ENCODE measurements around the gene CYSTM1.
A peak's percentile ranks its signal among the peaks of the same experiment; 100 is the strongest.

Gene CYSTM1, protein sequence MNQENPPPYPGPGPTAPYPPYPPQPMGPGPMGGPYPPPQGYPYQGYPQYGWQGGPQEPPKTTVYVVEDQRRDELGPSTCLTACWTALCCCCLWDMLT

DNA sequence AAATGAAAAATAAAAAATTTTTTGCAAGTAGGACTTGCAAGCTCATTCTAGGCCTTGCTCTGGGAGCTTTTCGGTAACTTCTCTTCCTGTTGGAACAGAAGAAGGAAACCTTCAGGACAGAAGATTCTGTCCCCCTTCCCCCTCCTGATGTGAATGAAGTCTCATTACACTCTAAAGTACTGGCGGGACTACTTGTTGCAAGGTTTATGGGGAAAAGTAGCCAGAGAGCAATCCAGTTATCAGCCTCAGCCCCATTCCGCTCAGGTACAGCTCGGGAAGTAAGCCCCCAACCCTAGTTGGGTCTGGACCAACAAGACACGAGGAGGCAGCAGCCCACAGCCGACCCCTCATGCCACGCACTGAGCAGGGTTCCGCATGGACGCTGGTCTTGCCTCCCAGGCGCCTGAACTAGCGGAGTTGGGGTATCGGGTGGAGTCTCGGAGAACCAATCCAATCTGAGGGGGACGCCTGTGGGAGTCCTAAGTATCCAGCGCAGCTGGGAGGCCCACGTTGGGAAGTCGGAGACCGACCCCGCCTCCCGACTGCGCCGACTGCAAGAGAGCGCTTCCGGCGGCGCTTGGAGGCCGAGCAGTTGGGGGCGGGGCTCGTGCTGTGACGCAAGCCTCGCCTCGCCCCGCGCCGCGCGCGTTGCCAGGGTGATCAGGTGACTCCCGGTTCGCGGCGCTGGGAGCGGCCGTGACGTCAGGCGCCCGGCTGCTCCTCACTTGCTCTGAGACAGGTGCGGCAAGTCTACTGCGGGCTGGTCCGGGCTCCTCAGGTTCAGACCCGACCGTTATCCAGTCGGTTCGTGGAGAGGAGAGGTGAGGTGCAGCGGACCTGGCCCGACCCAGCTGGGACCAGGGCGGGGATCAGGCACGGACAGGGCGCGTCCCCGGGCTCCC is at the start of gene CYSTM1:
CYSTM1 (plus strand) TSS at position 724 of the 902 bp plus-strand sequence. CDS start 19,278 bp downstream, outside the sequence.
- DNase-seq = peak; percentile 58

DNA sequence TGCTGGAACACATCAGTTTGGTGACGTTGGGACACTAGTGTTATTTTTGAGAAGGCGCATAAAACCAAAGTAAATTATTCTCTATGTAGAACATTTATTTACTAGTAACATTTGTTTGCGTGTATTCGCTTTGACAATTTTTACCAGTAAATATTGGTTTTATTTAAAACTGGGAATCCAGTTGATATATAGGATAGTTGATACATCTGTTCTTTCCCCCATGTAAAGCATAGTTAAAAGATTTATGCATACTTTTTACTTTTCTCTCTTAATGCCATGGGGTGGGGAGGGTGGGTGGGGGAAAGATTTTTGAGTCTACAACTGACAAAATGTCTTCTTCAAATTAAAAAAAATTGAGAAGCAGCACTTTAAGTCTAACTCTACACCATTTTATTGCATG is 49.4 kb upstream of the CYSTM1 start, which contains the start of gene IGIP:
IGIP (plus strand) TSS at position 301 of the 400 bp plus-strand sequence. CDS start 2,540 bp downstream, outside the sequence.
- DNase-seq = no peak

DNA sequence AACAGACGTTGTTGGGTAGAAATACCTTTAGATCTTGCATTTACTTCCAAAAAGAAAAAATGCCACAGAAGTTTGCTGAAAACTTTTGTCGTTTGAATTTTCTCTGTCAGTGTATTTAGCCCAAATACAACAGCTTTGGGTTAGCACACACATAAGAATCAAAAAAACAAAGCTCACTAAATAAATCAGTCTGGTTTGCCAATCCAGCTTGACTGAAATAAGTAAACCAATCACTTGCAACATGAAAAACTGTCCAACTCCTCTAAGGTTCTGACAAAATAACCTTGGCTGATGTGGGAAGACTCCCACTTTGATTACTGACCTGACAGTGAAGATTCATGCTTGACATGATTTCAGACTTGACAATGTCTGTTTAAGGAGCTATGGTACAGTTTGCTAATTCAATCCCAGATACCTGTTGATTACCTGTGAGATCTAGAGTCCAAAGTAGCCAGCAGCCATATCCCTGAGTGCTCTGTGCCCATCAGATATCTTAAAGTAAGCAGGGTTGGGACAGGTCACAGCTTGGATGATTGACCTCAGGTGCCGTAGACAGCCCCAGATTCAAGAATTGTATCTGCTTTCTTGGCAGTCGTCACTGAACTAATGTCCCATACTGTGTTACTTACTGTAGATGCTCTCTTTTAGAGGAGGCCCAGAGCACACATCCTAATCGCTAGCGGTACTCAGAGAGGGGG is 48.5 kb upstream of the CYSTM1 start:
- no peak for DNase-seq

DNA sequence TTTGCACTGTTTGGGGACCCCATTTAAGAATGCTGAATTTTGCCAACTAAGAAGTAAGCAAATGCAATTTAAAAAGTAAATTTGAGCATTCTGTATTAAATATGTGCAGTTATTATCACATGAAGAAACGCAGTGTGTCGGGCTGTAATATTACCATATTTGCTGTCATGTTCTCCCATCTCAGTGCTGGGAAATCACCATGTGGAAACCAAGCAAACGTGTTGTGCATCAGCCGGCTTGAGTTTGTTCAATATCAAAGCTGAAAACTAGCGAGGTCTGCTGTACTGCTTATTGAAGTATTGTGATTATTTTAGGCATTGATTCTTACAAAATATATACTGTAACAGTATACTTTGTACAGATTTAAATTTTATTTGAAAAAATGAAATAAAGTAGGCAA is 46.6 kb upstream of the CYSTM1 start:
- no peak for DNase-seq

DNA sequence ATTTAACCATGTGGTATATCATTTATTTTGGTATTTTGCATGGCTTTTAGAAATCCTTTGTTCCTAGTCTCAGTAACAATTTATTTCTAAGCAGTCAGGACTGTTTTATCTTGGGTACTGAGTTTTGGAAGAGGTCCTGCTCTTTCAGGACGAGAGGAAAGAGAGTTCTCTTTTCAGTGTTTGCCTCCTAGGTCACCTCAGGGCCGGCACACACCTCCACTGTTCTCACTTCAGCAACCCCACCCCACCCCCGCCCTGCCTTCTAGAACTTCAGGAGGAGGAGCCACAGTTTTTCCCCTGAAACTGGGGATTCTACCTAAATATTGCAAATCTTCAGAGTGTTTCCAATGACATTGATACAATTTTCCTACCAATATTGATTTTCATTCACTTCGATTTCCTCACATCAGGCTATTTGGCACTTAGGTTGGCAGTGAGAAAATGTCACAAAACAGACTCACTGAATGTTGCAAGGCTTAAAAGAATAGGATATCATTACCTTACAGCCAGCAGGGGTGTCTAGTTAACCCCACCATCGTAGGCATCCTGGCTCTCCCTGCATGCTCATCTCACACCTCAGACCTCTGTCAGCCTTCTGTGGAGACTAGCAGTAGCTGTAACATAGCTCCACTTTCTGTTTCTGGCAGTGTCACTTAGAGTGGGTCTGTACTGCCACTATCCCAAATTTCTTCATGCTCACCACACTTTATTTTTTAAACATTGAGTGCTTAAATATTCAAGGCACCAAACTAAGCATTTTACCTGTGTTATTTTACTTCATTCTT is 43.8 kb upstream of the CYSTM1 start:
- DNase-seq = no peak

DNA sequence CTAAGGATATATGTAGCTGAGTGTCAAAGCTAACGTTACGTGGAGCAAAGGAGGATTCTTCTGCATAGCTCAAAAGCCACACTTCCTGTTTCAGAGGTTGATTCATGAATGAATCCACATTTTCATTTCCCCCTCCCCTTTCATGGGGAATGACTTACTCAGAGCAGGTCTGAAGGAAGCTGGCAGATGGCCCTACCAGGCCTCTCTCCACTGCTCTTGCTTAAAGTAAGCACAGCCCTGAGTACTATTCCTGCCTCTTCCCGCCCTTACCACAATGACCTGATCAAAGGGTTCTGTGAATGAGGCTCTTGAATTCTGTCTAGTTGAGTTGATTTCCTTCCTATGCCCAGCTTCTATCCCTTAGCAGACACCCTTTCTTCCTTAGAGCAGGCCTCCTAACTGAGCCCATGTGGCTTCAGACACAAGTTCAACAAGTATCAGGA is 43.0 kb upstream of the CYSTM1 start:
- DNase-seq = no peak

DNA sequence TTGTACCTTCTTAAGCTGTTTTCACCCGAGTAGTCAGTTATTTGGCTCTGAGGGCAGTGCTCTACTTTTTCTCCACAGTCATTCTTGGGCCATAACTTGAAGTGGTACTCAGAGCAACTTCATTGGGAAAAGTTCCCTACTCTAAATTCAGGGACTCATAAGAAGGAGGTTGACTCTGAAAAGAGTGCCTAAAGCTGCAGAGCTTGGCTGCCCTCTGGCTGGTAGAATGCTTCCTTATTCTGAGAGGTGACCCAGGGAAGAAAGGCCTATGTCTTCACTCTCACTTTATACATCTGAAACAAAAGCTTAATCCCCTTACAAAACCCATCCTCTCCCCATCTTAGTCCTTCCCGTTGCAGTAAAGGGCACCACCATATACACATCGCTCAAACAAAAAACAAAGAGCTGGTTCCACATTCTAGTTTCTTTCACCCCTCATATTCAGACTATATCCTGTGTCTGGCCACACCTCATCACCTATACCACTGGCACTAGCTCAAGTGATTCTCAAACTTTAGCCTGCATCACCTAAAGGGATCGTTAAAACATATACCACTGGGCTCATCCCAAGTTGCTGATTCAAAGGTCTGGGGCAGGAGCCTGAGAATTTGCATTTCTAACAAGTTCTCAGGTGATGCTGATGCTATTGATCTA is 41.3 kb upstream of the CYSTM1 start:
- DNase-seq = no peak

DNA sequence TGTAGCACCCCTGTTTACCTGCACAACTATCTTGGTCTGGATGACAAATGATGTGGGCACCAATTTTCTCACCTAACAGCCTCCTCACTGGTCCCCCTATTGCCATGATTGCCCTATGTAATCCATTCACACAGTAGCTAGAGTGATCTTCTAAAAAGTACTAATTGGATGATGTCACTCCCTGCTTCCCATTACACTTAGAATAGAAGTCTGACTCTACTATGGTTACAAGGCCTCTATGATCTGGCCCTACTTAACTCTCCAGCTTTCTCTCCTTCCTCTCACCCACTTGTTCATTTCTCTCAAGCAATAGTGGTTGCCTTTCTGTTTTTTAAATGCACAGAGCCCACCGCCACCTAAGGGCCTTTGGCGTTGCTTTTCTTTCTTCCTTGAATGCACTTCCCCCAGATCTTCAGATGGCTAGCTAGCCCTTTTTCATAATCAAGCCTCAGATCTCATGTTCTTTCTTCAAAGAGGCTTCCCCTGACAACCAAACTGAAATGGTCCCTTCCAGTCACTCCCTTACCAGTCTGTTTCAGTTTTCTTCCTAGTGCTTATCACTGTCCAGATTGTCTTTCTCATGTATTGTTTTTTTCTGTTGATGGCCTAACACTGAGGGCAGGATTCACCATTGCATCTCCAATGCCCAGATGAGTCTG is 40.6 kb upstream of the CYSTM1 start:
- no peak for DNase-seq

DNA sequence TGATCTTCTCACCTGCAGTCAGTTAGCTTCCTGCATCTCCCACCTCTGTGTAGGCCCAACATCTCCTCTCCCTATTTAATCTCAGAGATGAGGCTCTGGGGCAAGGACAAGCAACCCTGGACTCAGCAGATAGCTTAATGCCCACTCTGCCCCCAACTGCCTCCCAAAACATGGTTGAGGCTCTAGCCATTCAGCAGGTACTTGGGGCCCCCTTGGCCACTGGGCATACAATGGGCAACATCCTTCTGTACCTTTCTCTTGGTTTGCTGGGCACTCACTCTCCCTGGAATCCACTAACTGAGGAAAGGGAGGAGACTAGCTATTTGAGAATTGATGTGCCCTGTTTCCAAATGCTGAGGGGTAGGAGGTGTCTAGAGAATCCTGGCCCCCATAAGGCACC is 39.9 kb upstream of the CYSTM1 start:
- no peak for DNase-seq

DNA sequence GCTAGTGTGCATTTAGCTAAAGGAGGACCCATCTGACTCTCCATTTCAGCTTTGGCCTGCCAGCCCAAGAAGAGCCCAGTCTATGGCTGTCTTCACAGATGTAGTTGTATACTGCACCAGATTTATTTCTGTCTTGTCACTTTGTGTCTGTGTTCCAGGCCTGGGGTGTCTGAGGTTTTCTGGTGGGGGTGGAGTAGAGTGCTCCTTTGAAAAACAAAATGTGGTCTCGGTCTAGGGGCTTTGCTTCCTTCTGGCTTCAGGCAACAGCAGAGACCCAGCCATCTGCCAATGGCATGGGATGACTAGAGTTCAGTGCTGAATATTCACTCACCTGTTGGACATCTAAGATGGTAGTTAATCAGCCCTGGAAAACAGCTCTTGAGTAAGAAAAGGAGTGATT is 38.4 kb upstream of the CYSTM1 start:
- no peak for DNase-seq

DNA sequence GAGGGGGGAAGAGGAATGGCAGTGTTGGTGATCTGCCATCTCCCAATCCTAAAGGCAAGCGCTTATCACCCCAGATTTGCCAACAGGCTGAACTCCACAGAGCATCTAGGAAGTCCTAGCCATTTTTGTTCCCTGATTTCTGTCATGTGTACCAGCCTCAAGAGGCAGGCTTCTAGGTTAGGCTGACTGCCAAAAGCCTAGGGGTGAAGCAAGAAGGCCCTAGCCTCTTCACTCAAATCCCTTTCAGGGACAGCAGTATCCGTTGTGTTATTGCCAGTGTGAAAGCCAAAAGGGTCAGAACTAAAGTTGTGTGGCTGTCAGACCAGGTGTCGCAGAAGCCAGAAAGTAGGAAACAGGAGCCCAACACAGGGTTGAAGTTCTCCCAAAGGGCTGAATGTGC is 34.6 kb upstream of the CYSTM1 start:
- DNase-seq = no peak

DNA sequence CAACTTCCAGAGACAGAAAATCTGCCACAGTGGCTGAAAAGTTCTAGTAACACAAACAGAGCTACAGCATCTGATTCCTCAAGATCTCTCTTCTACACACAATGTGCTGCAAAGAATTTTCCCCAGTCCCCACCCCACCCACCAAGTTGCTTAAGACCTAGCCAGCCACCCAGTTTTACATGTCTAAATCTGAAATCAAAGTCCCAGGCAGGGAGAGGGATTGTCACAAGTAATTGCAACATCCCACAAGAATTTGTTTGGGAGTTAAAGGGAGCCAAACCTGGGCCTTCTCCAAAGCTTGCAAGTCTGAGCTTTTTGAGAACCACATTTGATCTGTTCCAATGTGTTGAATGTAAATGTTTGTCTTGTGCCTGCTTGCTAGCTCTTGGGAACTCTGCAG is 33.7 kb upstream of the CYSTM1 start:
- DNase-seq = no peak

DNA sequence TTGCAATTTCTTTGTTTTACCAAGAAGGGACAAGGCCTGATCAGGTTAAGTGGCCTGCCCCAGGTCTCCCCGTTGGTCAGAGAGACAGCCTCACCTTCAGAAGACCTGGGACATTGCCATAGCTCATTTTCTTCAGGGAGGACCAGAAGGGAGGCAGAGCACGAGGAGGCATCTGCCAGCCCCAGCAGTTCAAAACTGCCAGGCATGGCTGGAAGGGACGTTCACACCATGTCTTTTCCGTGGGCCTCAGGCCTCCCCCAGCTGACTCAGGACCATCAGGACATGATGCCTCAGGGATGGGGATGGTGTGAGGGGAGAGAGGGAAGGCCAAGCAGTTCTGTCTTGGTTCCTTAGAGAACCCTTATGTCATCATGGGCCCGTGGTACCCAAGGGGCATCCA is 32.7 kb upstream of the CYSTM1 start:
- DNase-seq = no peak

DNA sequence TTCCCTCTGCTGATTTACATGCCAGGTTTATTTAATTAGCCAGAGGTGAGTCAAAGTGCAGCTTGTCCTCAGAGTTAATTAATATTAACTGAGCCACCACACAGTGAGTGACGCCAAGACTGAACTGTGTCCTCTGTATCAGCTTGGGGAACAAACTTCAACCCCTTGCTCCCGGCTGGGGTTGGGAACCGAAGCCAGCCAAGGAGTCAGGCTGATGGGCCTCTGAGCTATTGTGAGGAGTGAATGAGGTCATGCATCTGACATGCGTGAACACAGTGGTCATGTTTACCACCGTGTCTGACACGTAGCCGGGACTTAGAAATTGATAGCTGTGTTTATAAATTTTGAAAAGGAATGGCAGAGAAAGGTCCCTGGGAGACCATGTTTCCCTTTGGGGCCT is 32.1 kb upstream of the CYSTM1 start:
- no peak for DNase-seq

DNA sequence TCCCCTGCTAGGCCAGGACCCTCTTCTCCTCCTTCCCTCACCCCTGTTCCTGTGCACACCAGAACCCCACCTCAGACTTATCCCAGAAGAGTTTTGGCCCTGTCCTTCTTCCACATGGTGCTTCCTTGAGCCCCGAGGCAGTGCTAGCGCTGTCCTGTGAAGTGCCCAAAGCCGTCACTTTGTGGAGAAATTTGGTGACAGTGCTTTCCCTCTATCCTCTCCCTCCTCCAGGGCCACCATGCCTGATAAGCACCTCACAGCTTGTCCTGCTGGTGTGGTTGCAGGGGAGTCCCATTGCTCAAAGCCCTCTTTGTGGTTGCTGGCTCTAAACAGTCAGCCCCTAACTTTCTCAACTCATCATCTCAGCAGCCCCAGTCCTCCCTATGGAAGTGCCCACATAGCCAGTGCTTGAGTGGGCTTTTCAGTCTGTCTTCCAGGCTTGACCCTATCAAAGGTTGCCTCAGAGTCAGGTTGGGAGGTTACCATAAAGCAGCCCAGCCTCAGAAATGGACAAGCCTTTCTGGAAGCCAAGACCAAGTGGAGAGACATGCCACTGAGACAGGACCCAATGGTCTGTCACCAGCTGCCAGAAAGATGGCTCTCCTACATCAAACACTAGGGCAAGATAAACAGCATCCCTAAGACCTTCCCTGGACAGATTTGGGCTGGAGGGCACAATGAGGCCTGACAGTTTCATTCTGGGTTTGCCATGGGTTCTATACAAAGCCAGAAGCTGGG is 31.3 kb upstream of the CYSTM1 start:
- DNase-seq = no peak

DNA sequence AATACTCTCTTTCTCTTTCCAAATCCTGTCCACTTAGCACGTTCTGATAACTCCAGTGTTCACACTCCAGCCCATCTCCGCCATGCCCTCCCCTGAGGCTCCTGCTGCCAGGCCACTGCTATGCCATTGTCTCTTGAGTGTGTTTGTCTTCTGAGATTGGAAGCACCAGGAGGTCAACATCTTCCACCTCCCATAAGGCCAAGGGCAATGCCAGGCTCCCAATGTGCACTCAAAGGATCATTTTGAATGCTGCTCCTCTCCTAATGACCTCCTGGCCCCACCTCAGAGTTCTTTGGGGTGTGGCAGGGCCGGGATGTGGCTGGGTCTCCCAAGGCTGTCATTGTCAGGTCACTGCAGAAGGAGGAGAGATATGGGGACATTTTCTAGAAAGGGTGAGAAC is 29.7 kb upstream of the CYSTM1 start:
- DNase-seq = no peak

DNA sequence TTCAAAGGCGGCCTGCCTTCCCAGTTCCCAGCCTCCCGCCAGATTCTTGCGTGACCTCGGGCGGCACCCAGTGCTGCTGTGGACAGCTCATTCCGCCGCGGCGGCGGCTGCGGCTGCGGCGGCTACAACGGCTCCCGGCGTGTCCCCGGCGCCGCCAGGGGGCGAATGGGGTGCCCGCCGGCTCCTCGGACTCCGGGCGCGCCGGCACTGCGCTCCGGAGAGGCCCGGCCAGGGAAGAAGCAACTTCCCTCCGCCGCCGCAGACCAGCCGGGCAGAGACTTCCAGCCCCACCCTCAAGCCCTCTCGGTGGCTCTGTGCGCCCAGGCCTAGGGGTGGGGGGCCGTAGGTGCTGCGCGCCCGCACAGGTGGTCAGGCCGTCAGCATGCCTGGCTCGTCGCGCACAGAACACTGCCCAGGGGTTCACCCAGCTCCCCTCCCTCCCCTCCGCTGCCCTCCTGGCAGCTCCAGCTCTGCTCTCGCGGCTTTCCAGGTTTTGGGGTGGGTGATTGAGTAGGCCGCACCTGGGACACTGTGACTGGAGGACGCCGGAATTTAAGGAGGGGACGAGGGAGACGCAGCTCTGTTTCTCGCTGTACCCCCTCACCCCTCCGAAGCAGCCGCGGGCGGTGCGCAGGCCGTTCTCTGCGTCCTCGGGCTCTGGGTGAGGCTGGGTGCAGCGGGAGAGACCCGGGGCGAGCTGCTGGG is 29.0 kb upstream of the CYSTM1 start:
- DNase-seq = peak; percentile 27

DNA sequence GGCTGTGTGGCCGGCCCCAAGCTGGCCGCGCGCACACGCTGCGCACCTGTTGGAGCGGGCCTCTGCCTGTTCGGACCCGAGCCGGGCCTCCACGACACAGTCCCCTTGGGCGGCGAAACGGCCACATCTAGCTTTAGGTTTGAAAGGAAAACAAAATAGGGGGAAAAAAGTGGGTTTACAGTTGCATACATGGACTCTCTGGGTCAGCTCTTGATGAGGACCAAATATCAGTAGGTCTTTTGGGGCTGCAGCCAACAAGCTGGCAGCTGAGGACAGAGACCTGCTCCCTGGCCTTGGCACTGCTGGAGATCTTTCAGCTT is 28.5 kb upstream of the CYSTM1 start:
- DNase-seq = no peak

DNA sequence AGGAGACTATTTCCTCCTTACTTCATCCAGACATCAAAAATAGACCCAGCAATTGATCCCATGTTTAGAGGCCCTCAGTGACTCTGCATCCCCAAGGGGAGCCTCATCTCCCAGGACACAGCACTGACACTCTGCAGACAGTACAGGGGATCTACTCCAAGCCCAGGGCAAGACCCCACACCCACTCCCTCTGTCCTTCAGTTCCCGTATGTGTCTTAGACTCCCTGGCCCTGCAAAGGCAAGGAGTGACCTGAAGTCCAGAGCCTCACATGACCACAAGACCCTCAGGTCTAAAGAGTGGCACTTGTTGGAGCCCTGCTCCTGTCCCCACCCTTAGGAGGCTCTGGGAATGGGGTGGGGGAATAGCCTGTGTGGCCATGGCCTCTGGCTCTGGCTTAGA is 27.5 kb upstream of the CYSTM1 start:
- DNase-seq = no peak

DNA sequence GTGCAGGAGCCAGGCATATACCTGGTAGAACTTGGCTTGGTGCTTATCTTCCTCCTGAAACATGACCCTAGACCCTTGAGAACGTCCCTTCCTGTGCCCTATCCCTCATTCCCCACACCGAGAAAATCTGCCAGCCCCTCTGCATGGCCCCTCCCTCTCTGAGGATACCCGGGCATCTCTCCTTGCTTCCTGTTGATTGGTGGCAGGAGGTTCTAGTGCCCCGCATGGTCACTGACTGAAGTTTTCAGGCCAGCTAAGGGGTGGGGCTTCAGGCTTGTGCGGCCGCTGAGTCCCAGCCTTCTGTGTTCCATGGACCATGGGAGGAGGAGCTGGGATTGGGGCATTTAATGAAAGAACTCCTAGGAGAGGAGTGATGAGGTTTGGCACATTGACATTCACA is 26.5 kb upstream of the CYSTM1 start:
- DNase-seq = no peak

DNA sequence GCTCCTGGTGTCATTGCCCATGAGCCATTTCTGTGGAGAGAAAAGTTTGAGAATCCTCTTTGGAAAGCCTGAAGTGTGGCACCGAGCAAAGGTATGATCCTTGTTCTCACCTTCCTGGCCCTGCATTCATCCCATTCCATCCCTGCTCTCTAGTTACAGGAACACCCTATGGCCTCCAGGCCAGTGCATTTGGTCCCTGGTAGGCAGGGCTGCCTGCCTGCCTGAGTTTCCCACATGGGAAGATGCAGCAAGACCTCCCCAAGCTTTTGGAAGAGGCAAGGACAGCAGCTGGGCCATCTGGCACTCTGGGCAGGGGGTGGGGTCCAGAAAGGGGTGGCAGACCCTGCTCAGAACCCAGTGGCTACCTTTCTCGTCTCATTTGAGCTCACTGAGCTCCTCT is 24.8 kb upstream of the CYSTM1 start:
- DNase-seq = peak; percentile 6

Data from NCI-H524 treated with DMSO at 0.1 percent for 48 hours (cell line).